ENCODE data around the gene CIB2.

The CIB2 gene

GRCh38 chr15:78177447-78177873 lies 46.2 kb upstream of the CIB2 start:
- Histone ChIP-seq H3K4me3 (ENCODE audit: low read length) (no peak overlapping the region), H3K4me2 (ENCODE audit: low read length) (no peak overlapping the region), H3K27ac (ENCODE audit: low read length) (no peak overlapping the region), H3K4me1 (ENCODE audit: low read length) (peaks cover 41% of the 10 kb centered on the region), H3K9me3 (ENCODE audit: insufficient read depth, low read length) (peaks cover under 1% of the 10 kb centered on the region; the same call in 1 of the 2 replicates), H3K79me2 (ENCODE audit: low read length) (peaks cover 4% of the 10 kb centered on the region), H4K20me1 (ENCODE audit: insufficient read depth, low read length) (no peaks in the 10 kb centered on the region), H3K9ac (ENCODE audit: low read length) (no peak overlapping the region), H3K36me3 (replicated peaks; ENCODE audit: low read depth, low read length) (peaks cover 15% of the 10 kb centered on the region), H3K27me3 (ENCODE audit: low read depth, low read length) (no peaks in the 10 kb centered on the region), H2AFZ (ENCODE audit: low read depth, low read length) (no peak overlapping the region)
- TF ChIP-seq EZH2phosphoT487 (IDR thresholded peaks at IDR 0.05; ENCODE audit: low read depth) (no peak), CTCF (IDR thresholded peaks at IDR 0.05; ENCODE audit: low read depth, low read length) (peak; percentile 84)

- H3K79me2 ChIP-seq (ENCODE audit: low read length): peaks cover 11% of the 10 kb centered on the region
- no peaks in the 10 kb centered on the region for H4K20me1 ChIP-seq (ENCODE audit: insufficient read depth, low read length)
- TF ChIP-seq EZH2phosphoT487 (IDR thresholded peaks at IDR 0.05; ENCODE audit: low read depth) (no peak), CTCF (IDR thresholded peaks at IDR 0.05; ENCODE audit: low read depth, low read length) (no peak)
- peaks cover 29% of the 10 kb centered on the region for H3K36me3 ChIP-seq (replicated peaks; ENCODE audit: low read depth, low read length)
- no peaks in the 10 kb centered on the region for H3K27me3 ChIP-seq (ENCODE audit: low read depth, low read length)
- peak overlapping the region; percentile 37; the same call in 1 of the 2 replicates for H3K9ac ChIP-seq (ENCODE audit: low read length)
- no peak overlapping the region for H3K4me2 ChIP-seq (ENCODE audit: low read length)
- H3K4me1 ChIP-seq (ENCODE audit: low read length): peaks cover 62% of the 10 kb centered on the region
- peak overlapping the region; percentile 97 for H3K27ac ChIP-seq (ENCODE audit: low read length)
- no peak overlapping the region for H2AFZ ChIP-seq (ENCODE audit: low read depth, low read length)
- peaks cover 7% of the 10 kb centered on the region; the same call in 1 of the 2 replicates for H3K9me3 ChIP-seq (ENCODE audit: insufficient read depth, low read length)
- no peak overlapping the region for H3K4me3 ChIP-seq (ENCODE audit: low read length)
Measured at GRCh38 chr15:78175330-78175729, 44.1 kb upstream of the CIB2 start.

GRCh38 chr15:78174401-78174800 lies 43.2 kb upstream of the CIB2 start:
- peaks cover 33% of the 10 kb centered on the region for H3K36me3 ChIP-seq (replicated peaks; ENCODE audit: low read depth, low read length)
- no peak overlapping the region for H3K4me3 ChIP-seq (ENCODE audit: low read length)
- H4K20me1 ChIP-seq (ENCODE audit: insufficient read depth, low read length): no peaks in the 10 kb centered on the region
- no peak overlapping the region for H2AFZ ChIP-seq (ENCODE audit: low read depth, low read length)
- peaks cover 7% of the 10 kb centered on the region; the same call in 1 of the 2 replicates for H3K9me3 ChIP-seq (ENCODE audit: insufficient read depth, low read length)
- peak overlapping the region; percentile 36 for H3K4me2 ChIP-seq (ENCODE audit: low read length)
- peak overlapping the region; percentile 37; the same call in 1 of the 2 replicates for H3K9ac ChIP-seq (ENCODE audit: low read length)
- H3K27ac ChIP-seq (ENCODE audit: low read length): peak overlapping the region; percentile 97
- H3K27me3 ChIP-seq (ENCODE audit: low read depth, low read length): no peaks in the 10 kb centered on the region
- TF ChIP-seq CTCF (IDR thresholded peaks at IDR 0.05; ENCODE audit: low read depth, low read length): no peak
- no peak for TF ChIP-seq EZH2phosphoT487 (IDR thresholded peaks at IDR 0.05; ENCODE audit: low read depth)
- H3K79me2 ChIP-seq (ENCODE audit: low read length): peaks cover 15% of the 10 kb centered on the region
- H3K4me1 ChIP-seq (ENCODE audit: low read length): peaks cover 72% of the 10 kb centered on the region

GRCh38 chr15:78171864-78172472 lies 40.7 kb upstream of the CIB2 start:
- peak overlapping the region; percentile 97 for H3K27ac ChIP-seq (ENCODE audit: low read length)
- no peak overlapping the region for H2AFZ ChIP-seq (ENCODE audit: low read depth, low read length)
- H4K20me1 ChIP-seq (ENCODE audit: insufficient read depth, low read length): no peaks in the 10 kb centered on the region
- peaks cover 24% of the 10 kb centered on the region for H3K79me2 ChIP-seq (ENCODE audit: low read length)
- H3K9ac ChIP-seq (ENCODE audit: low read length): peak overlapping the region; percentile 79
- TF ChIP-seq CTCF (IDR thresholded peaks at IDR 0.05; ENCODE audit: low read depth, low read length) (no peak), EZH2phosphoT487 (IDR thresholded peaks at IDR 0.05; ENCODE audit: low read depth) (no peak)
- peaks cover 7% of the 10 kb centered on the region; the same call in 1 of the 2 replicates for H3K9me3 ChIP-seq (ENCODE audit: insufficient read depth, low read length)
- H3K4me2 ChIP-seq (ENCODE audit: low read length): peak overlapping the region; percentile 60
- peaks cover 87% of the 10 kb centered on the region for H3K4me1 ChIP-seq (ENCODE audit: low read length)
- H3K4me3 ChIP-seq (ENCODE audit: low read length): peak overlapping the region; percentile 23; the same call in 1 of the 2 replicates
- H3K36me3 ChIP-seq (replicated peaks; ENCODE audit: low read depth, low read length): peaks cover 40% of the 10 kb centered on the region
- no peaks in the 10 kb centered on the region for H3K27me3 ChIP-seq (ENCODE audit: low read depth, low read length)
